ENCODE data around the gene INSRR.

The INSRR gene

DNA sequence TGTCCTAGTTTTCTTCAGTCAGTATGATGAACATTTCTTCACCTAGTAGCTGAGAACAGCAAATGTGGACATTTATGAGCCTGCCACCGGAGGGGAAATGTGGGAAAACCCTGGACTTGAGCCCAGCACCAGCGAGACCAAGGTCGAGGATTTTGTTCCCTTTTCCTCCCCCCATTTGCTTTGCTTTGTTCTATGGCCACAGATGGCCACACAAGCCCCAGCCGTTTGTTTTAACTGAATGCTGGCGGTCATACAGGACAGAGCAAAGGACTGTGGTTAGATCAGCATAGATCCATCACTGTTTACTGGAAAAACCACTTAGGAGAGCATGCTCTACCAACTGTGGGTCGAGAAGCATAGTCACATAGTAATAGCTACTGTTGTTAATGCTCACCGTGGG is 63.1 kb downstream of the INSRR start:
- TF ChIP-seq, protein P1, sequence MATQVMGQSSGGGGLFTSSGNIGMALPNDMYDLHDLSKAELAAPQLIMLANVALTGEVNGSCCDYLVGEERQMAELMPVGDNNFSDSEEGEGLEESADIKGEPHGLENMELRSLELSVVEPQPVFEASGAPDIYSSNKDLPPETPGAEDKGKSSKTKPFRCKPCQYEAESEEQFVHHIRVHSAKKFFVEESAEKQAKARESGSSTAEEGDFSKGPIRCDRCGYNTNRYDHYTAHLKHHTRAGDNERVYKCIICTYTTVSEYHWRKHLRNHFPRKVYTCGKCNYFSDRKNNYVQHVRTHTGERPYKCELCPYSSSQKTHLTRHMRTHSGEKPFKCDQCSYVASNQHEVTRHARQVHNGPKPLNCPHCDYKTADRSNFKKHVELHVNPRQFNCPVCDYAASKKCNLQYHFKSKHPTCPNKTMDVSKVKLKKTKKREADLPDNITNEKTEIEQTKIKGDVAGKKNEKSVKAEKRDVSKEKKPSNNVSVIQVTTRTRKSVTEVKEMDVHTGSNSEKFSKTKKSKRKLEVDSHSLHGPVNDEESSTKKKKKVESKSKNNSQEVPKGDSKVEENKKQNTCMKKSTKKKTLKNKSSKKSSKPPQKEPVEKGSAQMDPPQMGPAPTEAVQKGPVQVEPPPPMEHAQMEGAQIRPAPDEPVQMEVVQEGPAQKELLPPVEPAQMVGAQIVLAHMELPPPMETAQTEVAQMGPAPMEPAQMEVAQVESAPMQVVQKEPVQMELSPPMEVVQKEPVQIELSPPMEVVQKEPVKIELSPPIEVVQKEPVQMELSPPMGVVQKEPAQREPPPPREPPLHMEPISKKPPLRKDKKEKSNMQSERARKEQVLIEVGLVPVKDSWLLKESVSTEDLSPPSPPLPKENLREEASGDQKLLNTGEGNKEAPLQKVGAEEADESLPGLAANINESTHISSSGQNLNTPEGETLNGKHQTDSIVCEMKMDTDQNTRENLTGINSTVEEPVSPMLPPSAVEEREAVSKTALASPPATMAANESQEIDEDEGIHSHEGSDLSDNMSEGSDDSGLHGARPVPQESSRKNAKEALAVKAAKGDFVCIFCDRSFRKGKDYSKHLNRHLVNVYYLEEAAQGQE (IDR thresholded peaks at IDR 0.05; ENCODE audit: insufficient read depth in 1 of 2, low read depth in 2 of 2, low read length in 2 of 2), result no peak
- TF ChIP-seq SIN3A (IDR thresholded peaks at IDR 0.05; ENCODE audit: borderline replicate concordance, insufficient read depth, low read length) (no peak), FOXP2 (optimal IDR thresholded peaks at IDR 0.05; ENCODE audit: borderline replicate concordance, extremely low read depth, extremely low read length, insufficient read depth) (no peak), TAF1 (IDR thresholded peaks at IDR 0.05; ENCODE audit: borderline replicate concordance, insufficient read depth, low read length) (no peak), POLR2AphosphoS5 (IDR thresholded peaks at IDR 0.05; ENCODE audit: low read depth, low read length) (no peak)

- TF ChIP-seq FOXP2 (optimal IDR thresholded peaks at IDR 0.05; ENCODE audit: borderline replicate concordance, extremely low read depth, extremely low read length, insufficient read depth) (no peak), TAF1 (IDR thresholded peaks at IDR 0.05; ENCODE audit: borderline replicate concordance, insufficient read depth, low read length) (no peak), POLR2AphosphoS5 (IDR thresholded peaks at IDR 0.05; ENCODE audit: low read depth, low read length) (no peak), SIN3A (IDR thresholded peaks at IDR 0.05; ENCODE audit: borderline replicate concordance, insufficient read depth, low read length) (no peak)
- TF ChIP-seq, protein P1 (IDR thresholded peaks at IDR 0.05; ENCODE audit: insufficient read depth in 1 of 2, low read depth in 2 of 2, low read length in 2 of 2), result no peak
These were observed 63.6 kb downstream of the INSRR start for GRCh38 chr1:156795374-156795733.

DNA sequence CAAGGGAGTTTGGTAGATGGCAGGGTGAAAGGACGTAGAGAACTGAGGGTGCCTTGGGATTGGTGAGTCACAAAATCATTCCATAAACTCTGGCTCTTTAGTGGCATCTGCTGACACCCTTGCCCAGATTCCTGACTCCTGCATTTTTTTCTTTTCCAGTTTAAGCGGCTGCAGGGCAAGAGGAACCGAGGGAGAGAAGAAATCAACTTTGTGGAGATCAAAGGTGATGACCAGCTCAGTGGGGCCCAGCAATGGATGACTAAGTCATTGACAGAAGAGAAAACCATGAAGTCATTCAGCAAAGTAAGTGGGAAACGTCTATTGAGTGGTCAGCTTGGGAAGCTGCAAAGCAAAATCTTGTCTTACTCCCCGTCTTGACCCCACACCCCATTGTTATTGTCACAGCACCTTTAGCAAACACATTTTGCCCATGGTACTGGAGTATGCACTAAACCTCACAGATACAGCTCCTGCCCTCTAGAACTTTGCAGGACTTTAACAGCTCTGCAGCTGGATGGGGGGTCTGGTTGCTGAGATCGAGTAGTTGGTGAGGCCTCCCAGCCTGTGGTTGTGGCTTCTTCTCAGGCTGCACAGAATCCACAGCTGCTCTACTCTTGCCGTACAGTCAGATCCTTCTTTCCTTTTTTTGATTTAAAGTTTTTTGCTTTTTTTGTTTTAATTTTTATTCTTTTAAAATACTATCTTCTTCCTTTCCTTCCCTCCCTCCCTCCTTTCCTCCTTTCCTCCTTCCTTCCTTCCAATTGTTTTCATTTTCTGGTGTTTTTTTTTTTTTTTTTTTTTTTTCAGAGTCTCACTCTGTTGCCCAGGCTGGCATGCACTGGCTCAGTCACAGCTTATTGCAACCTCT is 64.2 kb downstream of the INSRR start:
- TF ChIP-seq POLR2AphosphoS5 (IDR thresholded peaks at IDR 0.05; ENCODE audit: low read depth, low read length) (no peak), SIN3A (IDR thresholded peaks at IDR 0.05; ENCODE audit: borderline replicate concordance, insufficient read depth, low read length) (no peak)
- TF ChIP-seq, protein P1 (IDR thresholded peaks at IDR 0.05; ENCODE audit: insufficient read depth in 1 of 2, low read depth in 2 of 2, low read length in 2 of 2), result no peak

All from PFSK-1 (cell line).